Testis (tissue), 3 donors: ENCODE data around the gene COG2. TPM values are rescaled to one million over a fixed set of nuclear protein-coding genes. Genes with fewer than 3 reads are reported as not detected.

Experiments used
- DNase-seq: peaks from one replicate; pipeline ENCODE4 v3.0.0-alpha.2; 2019
- H3K27ac ChIP-seq, 2 donors: fragments of 200-600 bp; sonication (generic); one replicate each; pipeline ENCODE4 v1.5.1; 2019
- H3K27me3 ChIP-seq: fragments of 200-600 bp; sonication (generic); one replicate; pipeline ENCODE4 v1.5.1; 2019
- H3K36me3 ChIP-seq: fragments of 200-600 bp; sonication (generic); one replicate; pipeline ENCODE4 v1.5.1; 2017; ENCODE audit warnings: low read depth; ENCODE audit errors: missing control alignments
- H3K4me1 ChIP-seq: fragments of 200-600 bp; sonication (generic); one replicate; pipeline ENCODE4 v1.5.1; 2019
- H3K4me3 ChIP-seq, 2 donors: fragments of 200-600 bp; sonication (generic); one replicate each; pipeline ENCODE4 v1.5.1; 2017 to 2019
- H3K9me3 ChIP-seq: fragments of 200-600 bp; sonication (generic); one replicate; pipeline ENCODE4 v1.5.1; 2017
- CTCF ChIP-seq, 3 experiments: fragments of 450-650 bp in 2 of 3; fragments of 200-600 bp in 1 of 3; sonication (generic) in 1 of 3; IDR thresholded peaks; one replicate each; pipeline ENCODE4 v1.5.1; 2016 to 2019; ENCODE audit warnings: antibody characterized with exemption in 3 of 3, mild to moderate bottlenecking in 2 of 3, moderate library complexity in 1 of 3
- POLR2A ChIP-seq: fragments of 450-650 bp; IDR thresholded peaks from one replicate; pipeline ENCODE4 v1.6.1; 2017; ENCODE audit warnings: antibody characterized with exemption, mild to moderate bottlenecking, moderate library complexity
- WGBS, 2 donors: methylation state at CpG; one replicate each; pipeline ENCODE4 v1.1.5; 2018; 5-methylcytosine and 5-hydroxymethylcytosine counted together
- intact Hi-C: fragments of 100-400 bp; cut with DNase I; formaldehyde crosslinking; loops from one replicate; pipeline ENCODE4 v1.15.1; 2023; ENCODE audit warnings: low total_unique reads
- polyA plus RNA-seq: library from polyadenylated mRNA; stranded (reverse); fragments of 350-450 nt; fragmentation: Illumina TruSeq; extraction: RNeasy Lipid Tissue Mini Kit (QIAGEN cat#74804); gene quantifications from one replicate; pipeline ENCODE4 v1.2.3, GENCODE V29; 2014; ENCODE audit warnings: low read depth, low replicate concordance; ENCODE audit not compliant: insufficient read depth
- total RNA-seq, 2 donors: library from RNA; depleted of rRNA; stranded (reverse); fragments of >200 nt; gene quantifications; one replicate each; pipeline ENCODE4 v1.2.3, GENCODE V29; 2016

Gene COG2
- total and polyA plus RNA-seq, 3 donors from 2014 or later, result 23.7 to 34.6 (median 29.4) TPM

GRCh38 chr1:230679192-230679591 is 36.9 kb downstream of the COG2 start:
- peaks cover 14% of the 10 kb centered on the region for H3K4me1 ChIP-seq
- H3K27me3 ChIP-seq, result no peaks in the 10 kb centered on the region
- 50 to 62% methylated on average over 3 of the region's 3 CpGs for WGBS, 2 donors
- no peak overlapping the region for H3K4me3 ChIP-seq
- DNase-seq, result no peak
- TF ChIP-seq POLR2A (no peak), CTCF (IDR thresholded peaks at IDR 0.05) (no peak)
- H3K9me3 ChIP-seq, result no peaks in the 10 kb centered on the region
- intact Hi-C loops, result no loop called here
- no peak overlapping the region for H3K27ac ChIP-seq
- H3K36me3 ChIP-seq, result no peaks in the 10 kb centered on the region

DNA sequence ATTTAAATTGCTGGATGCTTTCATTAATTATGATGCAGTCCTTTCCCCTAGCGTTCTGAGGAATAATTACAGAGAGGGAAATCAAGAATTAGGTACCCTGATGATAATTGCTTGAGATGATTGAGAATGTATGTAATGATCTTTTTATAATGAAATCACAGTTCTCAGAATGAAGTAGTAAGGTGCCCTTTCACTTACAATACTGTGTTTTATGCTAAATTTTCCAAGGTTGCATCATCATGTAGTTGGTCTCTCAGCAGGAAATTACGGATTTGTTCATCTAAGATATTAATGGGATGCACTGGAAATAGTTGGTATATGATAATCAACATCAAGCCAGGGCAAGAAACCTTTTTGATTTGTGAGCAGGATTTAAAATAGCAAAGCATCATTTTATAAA is 37.5 kb downstream of the COG2 start:
- Histone ChIP-seq H3K27ac (no peak overlapping the region), H3K9me3 (no peaks in the 10 kb centered on the region), H3K4me3 (no peak overlapping the region), H3K36me3 (no peaks in the 10 kb centered on the region), H3K27me3 (no peaks in the 10 kb centered on the region), H3K4me1 (peaks cover 14% of the 10 kb centered on the region)
- intact Hi-C loops, result no loop called here
- TF ChIP-seq CTCF (IDR thresholded peaks at IDR 0.05), result no peak
- no peak for TF ChIP-seq POLR2A
- WGBS, 2 donors, result 93 to 96% methylated on average over 2 of the region's 2 CpGs
- DNase-seq, result no peak

- no peaks in the 10 kb centered on the region for H3K27me3 ChIP-seq
- H3K36me3 ChIP-seq, result no peaks in the 10 kb centered on the region
- no peak overlapping the region for H3K4me3 ChIP-seq
- intact Hi-C loops, result no loop called here
- no peak overlapping the region for H3K27ac ChIP-seq
- 53 to 71% methylated on average over 4 of the region's 4 CpGs for whole genome bisulfite sequencing, 2 donors
- no peak for TF ChIP-seq POLR2A
- TF ChIP-seq CTCF (IDR thresholded peaks at IDR 0.05), result no peak
- H3K4me1 ChIP-seq, result peaks cover 14% of the 10 kb centered on the region
- DNase-seq, result no peak
- H3K9me3 ChIP-seq, result no peaks in the 10 kb centered on the region
These were observed 38.2 kb downstream of the COG2 start for GRCh38 chr1:230680300-230681025.

DNA sequence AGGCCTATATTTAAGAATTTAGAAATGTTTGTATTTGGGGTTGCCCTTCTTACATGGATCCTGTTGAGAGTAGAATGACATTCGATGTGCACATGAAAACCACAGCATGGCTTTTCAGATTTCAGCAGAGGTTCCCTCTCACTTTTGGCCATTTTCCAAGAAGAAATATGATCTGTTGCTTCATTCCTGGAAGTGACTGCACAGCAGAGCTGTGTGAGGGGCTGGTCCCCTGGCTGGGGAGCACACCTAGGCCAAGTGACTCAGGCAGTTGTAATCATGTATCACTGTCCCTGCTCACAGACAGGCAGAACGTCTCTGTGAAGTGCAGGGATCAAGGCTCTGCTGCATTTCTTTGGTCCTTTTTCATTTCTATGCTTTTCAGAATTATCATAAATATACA is 39.3 kb downstream of the COG2 start:
- no peak for DNase-seq
- 22 to 37% methylated on average over 2 of the region's 2 CpGs for WGBS, 2 donors
- Histone ChIP-seq H3K27me3 (no peaks in the 10 kb centered on the region), H3K4me1 (peaks cover 14% of the 10 kb centered on the region), H3K9me3 (no peaks in the 10 kb centered on the region), H3K4me3 (no peak overlapping the region), H3K27ac (no peak overlapping the region), H3K36me3 (no peaks in the 10 kb centered on the region)
- intact Hi-C loops, result no loop called here
- TF ChIP-seq POLR2A (no peak), CTCF (IDR thresholded peaks at IDR 0.05) (no peak)

DNA sequence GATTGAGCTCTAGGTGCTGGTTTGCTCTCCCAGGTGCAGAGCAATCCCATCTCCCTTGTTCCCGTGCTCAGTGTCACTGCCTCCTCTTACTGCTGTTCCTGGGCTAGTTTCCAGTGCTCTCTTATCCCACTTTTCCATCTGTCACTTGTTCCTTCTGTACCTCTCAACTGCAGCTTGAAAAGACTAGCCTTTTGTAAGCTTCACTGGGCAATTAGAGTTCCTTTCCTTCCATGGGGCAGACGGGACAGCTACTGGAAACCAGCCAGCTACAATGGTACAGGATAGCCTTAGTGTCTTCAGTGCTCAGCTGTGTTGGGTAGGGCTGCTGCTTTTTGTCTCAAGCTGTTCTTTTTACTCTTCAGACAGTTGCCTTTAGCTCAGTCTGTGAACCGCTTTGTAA is 40.0 kb downstream of the COG2 start:
- Histone ChIP-seq H3K4me3 (no peak overlapping the region), H3K4me1 (peaks cover 14% of the 10 kb centered on the region), H3K9me3 (no peaks in the 10 kb centered on the region), H3K27ac (no peak overlapping the region), H3K36me3 (no peaks in the 10 kb centered on the region), H3K27me3 (no peaks in the 10 kb centered on the region)
- TF ChIP-seq POLR2A (no peak), CTCF (IDR thresholded peaks at IDR 0.05) (no peak)
- intact Hi-C loops, result no loop called here
- WGBS, 2 donors, result 29 to 39% methylated on average over 3 of the region's 3 CpGs
- peak; percentile 57 for DNase-seq
